Colon (tissue), 2 donors: ENCODE results near the gene RBM24.

ENCODE experiments used
- FAIRE-seq: peaks from 2 replicates; lab custom pipeline; 2012; peaks lifted over from hg19 to GRCh38; lab: Jason Lieb, UNC
- donor health status: control.
- donor health status: control.

Gene RBM24

GRCh38 chr6:17281100-17281496 lies at the start of gene RBM24:
Gene RBM24 (plus strand): TSS chr6:17281361. CDS start chr6:17281582, 221 bp downstream.
- no peak for FAIRE-seq

DNA sequence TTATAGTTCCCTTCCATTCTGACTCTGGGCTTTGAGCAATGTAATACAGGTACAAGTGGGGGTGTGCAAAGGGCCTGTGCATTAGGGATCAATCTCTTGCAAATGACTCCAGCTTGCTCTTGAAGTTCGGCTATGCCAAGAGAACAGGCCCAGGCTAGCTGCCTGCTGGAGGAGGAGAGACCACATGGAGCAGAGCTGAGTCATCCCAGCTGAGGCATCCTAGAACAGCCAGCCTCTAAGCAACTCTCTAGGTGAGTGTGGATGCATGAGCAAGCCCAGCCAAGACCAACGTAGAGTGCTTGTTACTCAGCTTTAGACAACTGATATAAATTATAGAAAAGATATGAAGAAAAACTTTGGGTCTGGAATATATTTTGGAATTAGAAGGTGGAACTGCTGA lies 47.6 kb upstream of the RBM24 start:
- FAIRE-seq: no peak

DNA sequence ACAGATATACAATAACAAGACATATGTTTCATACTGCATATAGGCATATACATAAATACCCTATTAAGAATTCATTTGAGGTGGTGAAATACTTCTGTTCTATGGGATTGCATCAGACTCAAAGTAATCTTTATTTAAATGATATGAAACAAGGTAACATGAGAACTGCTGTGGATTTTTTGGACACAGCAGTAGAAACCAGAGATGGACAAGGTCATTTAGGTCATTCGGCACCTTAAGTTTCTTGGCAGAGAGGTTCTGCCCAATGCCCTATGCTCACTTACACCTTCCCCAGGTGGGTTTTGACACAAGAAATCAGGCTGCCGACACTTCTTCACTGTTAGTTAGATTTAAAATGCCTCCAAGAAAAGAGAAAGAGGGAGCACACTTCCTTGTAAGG lies 43.9 kb upstream of the RBM24 start:
- no peak for FAIRE-seq

GRCh38 chr6:17239260-17239659 lies 41.9 kb upstream of the RBM24 start:
- no peak for FAIRE-seq

- no peak for FAIRE-seq
These were observed 40.2 kb upstream of the RBM24 start for GRCh38 chr6:17240803-17241500.

DNA sequence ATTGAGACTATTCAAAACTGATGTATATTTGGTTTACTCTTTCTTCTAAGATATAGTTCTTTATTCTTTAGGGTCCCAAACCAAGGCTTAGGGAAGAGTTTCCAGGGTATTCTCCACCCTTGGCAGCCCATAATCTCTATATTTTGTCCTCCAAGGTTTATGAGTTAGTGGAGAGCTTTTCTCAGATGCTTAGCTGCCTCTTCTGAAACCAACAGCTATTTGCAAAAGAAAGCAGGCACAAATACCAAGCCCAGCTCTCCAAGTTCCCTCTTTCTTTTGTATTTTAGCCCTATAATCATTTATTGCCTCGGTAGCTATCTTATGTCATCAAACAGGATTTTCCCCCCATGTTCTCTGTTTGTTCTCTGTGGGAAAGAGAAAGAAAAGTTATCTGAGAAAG lies 39.1 kb upstream of the RBM24 start:
- FAIRE-seq: no peak

- FAIRE-seq: no peak
These were observed 30.9 kb upstream of the RBM24 start for GRCh38 chr6:17250237-17250636.

- FAIRE-seq: no peak
These were observed 29.2 kb upstream of the RBM24 start for GRCh38 chr6:17251953-17252352.

GRCh38 chr6:17258749-17259148 lies 22.4 kb upstream of the RBM24 start:
- no peak for FAIRE-seq

- FAIRE-seq: no peak
These were observed 15.6 kb upstream of the RBM24 start for GRCh38 chr6:17265570-17265969.

- no peak for FAIRE-seq
These were observed 13.6 kb upstream of the RBM24 start for GRCh38 chr6:17267566-17267965.

DNA sequence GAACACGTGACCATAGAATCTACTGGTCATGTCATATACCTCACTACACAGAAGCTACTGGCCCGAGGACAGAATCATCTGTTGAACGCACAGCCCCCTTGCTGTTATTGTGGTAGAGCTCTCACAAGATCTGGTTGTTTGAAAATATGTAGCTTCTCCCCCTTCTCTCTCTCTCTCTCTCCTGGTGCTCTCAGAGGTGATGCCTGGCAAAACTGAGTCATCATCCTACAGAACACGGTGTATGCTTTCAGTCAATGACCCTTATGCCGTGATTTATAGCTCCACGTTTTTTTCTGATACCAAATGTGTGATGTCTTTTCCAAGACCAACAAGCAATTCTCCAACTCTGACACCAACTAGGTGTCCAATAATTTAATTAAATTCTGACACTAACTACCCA lies 13.0 kb upstream of the RBM24 start:
- FAIRE-seq: no peak

DNA sequence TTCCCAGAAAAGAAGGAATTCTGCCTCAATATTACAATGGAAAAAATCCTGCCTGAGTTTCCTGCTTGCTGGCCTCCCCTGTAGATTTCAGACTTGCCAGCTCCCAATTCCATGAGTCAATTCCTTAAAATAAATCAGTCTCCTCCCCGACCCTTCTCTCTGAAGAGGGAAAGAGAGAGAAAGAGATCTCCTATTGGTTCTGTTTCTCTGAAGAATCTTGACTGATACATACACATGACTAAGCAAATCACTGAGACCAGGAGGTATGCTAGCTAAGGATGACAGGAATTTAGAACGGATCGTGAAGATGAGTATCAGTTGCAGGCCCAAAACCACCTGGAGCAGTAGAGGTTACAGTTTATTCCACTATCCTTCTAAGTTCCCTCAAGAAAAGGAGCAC lies 11.3 kb upstream of the RBM24 start:
- FAIRE-seq: no peak

GRCh38 chr6:17271628-17272027 lies 9.5 kb upstream of the RBM24 start:
- no peak for FAIRE-seq

DNA sequence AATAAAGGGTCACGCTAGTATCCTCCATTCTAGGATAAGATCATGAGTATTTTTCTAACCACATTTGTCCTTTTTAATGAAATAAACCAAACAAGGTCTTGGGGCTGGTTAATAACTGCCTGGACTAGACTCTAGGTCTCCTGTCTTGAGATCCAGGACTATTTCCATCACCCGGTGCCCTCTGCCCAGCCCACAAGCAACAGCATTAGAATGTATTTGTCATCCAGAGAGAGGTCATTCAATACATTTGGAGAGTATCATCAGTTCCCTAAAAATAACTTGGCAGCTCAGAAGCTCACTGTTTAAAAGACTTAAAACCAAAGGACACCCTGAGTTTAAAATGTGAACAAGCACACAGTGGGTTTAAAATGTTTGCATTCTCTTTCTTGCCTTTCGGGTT lies 4.4 kb upstream of the RBM24 start:
- no peak for FAIRE-seq

GRCh38 chr6:17277256-17277655 lies 3.9 kb upstream of the RBM24 start:
- no peak for FAIRE-seq

DNA sequence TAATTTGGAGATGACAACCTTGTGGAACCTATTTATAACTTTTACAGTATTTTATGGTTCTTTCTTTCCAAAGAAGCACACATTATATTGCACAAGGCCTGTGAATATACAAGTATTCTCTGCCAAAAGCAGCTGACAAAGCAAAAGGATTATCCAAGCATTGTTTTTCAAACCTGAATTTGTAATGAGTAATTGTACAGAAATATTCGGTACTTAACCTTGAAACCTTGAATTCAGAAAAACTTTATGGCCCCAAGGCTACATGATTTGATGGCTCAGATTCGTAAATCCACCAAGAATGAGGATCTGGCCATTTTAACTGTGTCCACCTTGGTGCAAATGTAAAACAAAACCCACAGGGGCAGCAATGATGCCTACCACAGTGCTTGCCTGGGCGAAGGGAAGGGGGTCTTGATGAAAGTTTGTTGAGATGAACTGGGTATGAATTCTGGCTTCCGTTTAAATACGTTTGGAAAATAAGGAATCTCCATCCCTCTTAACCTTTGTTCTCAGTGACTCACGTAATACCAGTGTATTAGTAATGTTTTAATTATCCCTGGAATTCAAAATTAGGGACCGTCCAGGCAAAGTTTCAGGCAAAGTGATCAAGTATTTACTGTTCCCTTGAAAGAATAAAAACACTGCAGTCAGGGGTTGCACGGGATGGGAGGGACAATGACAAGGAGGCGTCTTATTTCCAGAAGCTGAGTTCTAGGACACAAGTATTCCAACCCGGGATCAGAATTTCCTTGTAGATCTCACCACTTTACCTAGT lies 2.7 kb upstream of the RBM24 start:
- FAIRE-seq: no peak

- no peak for FAIRE-seq
These were observed 1.0 kb upstream of the RBM24 start for GRCh38 chr6:17280138-17280537.

- FAIRE-seq: no peak
These were observed 540 bp upstream of the RBM24 start for GRCh38 chr6:17280552-17281090.

DNA sequence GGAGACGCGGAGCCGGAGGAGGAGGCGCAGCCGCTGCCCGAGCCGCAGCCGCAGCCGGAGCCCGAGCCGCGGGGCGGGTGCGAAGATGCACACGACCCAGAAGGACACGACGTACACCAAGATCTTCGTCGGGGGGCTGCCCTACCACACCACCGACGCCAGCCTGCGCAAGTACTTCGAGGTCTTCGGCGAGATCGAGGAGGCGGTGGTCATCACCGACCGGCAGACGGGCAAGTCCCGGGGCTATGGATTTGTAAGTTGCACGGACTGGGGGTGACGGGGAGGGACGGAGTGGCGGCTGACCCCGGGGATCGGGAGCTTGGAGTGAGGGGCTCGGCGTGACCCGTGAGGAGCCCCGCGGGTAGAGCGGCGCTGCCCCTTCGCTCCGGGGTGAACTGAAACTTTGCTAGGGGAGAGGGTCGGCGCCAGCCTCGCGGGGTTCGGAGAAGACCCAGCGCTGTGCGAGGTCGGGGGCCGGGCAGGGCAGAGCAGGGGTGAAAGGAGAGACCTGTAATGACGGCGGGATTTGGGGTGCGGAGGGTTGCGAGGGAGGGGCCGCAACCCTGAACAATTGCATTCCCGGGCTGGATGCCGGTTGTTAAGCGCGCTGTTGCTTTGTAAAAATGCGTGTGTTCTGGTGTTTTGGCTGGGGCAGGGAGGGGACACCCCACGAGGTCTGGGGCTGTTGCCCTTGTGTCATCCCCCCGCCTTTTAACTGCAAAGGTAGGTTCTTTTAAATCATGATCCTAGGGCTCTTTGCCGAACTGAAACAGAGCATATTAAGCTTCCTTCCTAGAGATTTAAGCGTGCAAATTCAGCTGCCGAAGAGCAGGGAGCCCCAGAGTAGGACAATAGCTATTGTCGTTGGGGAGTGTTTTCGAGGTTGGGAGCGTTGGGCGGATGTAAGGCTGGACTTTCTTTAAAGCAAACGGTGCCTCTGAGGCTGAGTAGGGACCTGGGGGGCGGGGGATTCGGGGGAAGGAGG lies 628 bp downstream of the RBM24 start:
- no peak for FAIRE-seq

DNA sequence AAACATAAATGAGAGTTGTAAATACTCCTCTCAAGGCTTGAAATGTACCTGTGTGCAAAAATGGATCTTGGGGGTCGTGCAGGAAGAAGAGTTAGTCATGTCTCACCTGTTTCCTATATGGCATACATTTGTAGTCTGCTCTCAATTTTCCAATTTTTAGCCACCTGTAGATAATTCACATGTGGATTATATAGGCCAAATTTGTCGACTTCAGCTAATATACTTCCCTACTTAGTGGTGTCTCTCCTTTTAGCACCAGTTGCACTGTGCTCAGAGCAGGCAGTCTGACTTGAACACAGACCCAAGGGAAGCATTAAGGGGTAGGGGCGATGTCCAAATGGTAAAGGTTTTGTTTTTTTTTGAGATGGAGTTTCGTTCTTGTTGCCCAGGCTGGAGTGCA lies 1.9 kb downstream of the RBM24 start:
- no peak for FAIRE-seq

DNA sequence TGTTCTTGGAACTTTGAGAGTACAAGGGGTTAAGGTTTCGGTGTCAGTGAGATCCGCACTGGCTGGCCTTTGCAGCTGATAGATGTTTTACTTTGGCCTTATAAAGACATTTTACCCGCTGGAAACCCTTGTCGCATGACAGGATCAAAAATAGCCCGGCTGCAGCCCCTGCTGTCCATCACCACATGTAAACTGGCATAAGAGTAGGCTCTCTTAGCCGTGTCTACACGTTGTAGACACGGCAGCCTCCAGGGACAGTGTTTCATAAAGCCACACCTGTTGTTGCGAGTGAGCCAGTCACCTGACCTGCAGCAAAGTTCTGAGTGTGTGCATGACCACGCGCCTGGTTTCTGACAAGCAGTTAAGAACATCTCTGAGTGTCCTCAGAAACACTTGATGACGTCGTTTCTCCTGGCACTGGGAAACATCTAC lies 8.5 kb downstream of the RBM24 start:
- FAIRE-seq: no peak
